ENCODE data around the gene TNFRSF4. TPM values are rescaled to one million over a fixed set of nuclear protein-coding genes. Genes with fewer than 3 reads are reported as not detected.

The TNFRSF4 gene
- total and polyA plus RNA-seq, 2 donors (not counting 1 experiment from before 2014, with no cell fraction given), result 0.63 to 1.8 TPM

GRCh38 chr1:1223891-1224290, 9.9 kb upstream of the TNFRSF4 start:
- Histone ChIP-seq H3K4me3 (ENCODE audit: control extremely low read depth in 1 of 5, extremely low read depth in 1 of 5, insufficient read depth in 1 of 5, low read depth in 2 of 5, low read length in 4 of 5) (no peak overlapping the region), H3K36me3 (replicated peaks in 1 of 2; ENCODE audit: control extremely low read depth in 1 of 2, control insufficient read depth in 1 of 2, extremely low read depth in 1 of 2, insufficient read depth in 2 of 2, low read length in 1 of 2) (peaks cover 0 to 80% of the 10 kb centered on the region in 2 experiments), H4K20me1 (ENCODE audit: control insufficient read depth, insufficient read depth, low read length, poor library complexity, severe bottlenecking) (peaks cover 93% of the 10 kb centered on the region), H3K4me2 (replicated peaks; ENCODE audit: low read depth, low read length, poor library complexity, severe bottlenecking) (no peak overlapping the region), H3K79me2 (ENCODE audit: control insufficient read depth, insufficient read depth, low read length) (peaks cover 55% of the 10 kb centered on the region), H3K9ac (ENCODE audit: low read length) (no peak overlapping the region), H3K9me3 (ENCODE audit: control extremely low read depth in 1 of 3, control insufficient read depth in 2 of 3, insufficient read depth in 1 of 3, low read length in 2 of 3) (no peaks in the 10 kb centered on the region), H3K27ac (ENCODE audit: low read length in 2 of 2) (no peak overlapping the region), H3K27me3 (replicated peaks in 1 of 4; ENCODE audit: control extremely low read depth in 1 of 4, control insufficient read depth in 3 of 4, insufficient read depth in 4 of 4, low read length in 3 of 4) (no peaks in the 10 kb centered on the region), H2AFZ (ENCODE audit: insufficient read depth, low read depth, low read length, poor library complexity, severe bottlenecking) (no peak overlapping the region), H3K4me1 (ENCODE audit: control insufficient read depth in 2 of 2, insufficient read depth in 2 of 2, low read length in 2 of 2) (no peaks in the 10 kb centered on the region)
- intact Hi-C loops (cut with micrococcal nuclease), result no loop called here
- Mint-ChIP-seq H3K27ac (no peak overlapping the region), H3K4me1 (peaks cover 6% of the 10 kb centered on the region), H3K27me3 (no peaks in the 10 kb centered on the region), H3K9me3 (ENCODE audit: insufficient read depth) (no peaks in the 10 kb centered on the region), H3K4me3 (no peak overlapping the region)
- POLR2A ChIA-PET, result no interaction called here
- DNase-seq, result no peak
- no peak for ATAC-seq (ENCODE audit: low read depth)
- TF ChIP-seq EZH2 (IDR thresholded peaks at IDR 0.05; ENCODE audit: borderline replicate concordance, insufficient read depth, low read depth, low read length, poor library complexity, severe bottlenecking), result no peak
- no peak for TF ChIP-seq CTCF (IDR thresholded peaks at IDR 0.05)
- CTCF ChIA-PET, result no interaction called here
- 96% methylated on average over 20 of the region's 21 CpGs for whole genome bisulfite sequencing (ENCODE audit: insufficient coverage)

GRCh38 chr1:1223321-1223720, 9.4 kb upstream of the TNFRSF4 start:
- ATAC-seq (ENCODE audit: low read depth), result no peak
- H3K4me1 Mint-ChIP-seq, result peaks cover 3% of the 10 kb centered on the region
- WGBS (ENCODE audit: insufficient coverage), result 99% methylated on average over 12 of the region's 15 CpGs
- H3K9me3 Mint-ChIP-seq (ENCODE audit: insufficient read depth), result no peaks in the 10 kb centered on the region
- H3K79me2 ChIP-seq (ENCODE audit: control insufficient read depth, insufficient read depth, low read length), result peaks cover 49% of the 10 kb centered on the region
- peaks cover 0 to 79% of the 10 kb centered on the region in 2 experiments for H3K36me3 ChIP-seq (replicated peaks in 1 of 2; ENCODE audit: control extremely low read depth in 1 of 2, control insufficient read depth in 1 of 2, extremely low read depth in 1 of 2, insufficient read depth in 2 of 2, low read length in 1 of 2)
- H3K27ac Mint-ChIP-seq, result no peak overlapping the region
- no peak overlapping the region for H3K9ac ChIP-seq (ENCODE audit: low read length)
- no peak overlapping the region for H3K27ac ChIP-seq (ENCODE audit: low read length in 2 of 2)
- intact Hi-C loops (cut with micrococcal nuclease), result no loop called here
- no peaks in the 10 kb centered on the region for H3K27me3 ChIP-seq (replicated peaks in 1 of 4; ENCODE audit: control extremely low read depth in 1 of 4, control insufficient read depth in 3 of 4, insufficient read depth in 4 of 4, low read length in 3 of 4)
- TF ChIP-seq EZH2 (IDR thresholded peaks at IDR 0.05; ENCODE audit: borderline replicate concordance, insufficient read depth, low read depth, low read length, poor library complexity, severe bottlenecking), result no peak
- no peak for TF ChIP-seq CTCF (IDR thresholded peaks at IDR 0.05)
- no peaks in the 10 kb centered on the region for H3K4me1 ChIP-seq (ENCODE audit: control insufficient read depth in 2 of 2, insufficient read depth in 2 of 2, low read length in 2 of 2)
- CTCF ChIA-PET, result no interaction called here
- no peak overlapping the region for H2AFZ ChIP-seq (ENCODE audit: insufficient read depth, low read depth, low read length, poor library complexity, severe bottlenecking)
- H4K20me1 ChIP-seq (ENCODE audit: control insufficient read depth, insufficient read depth, low read length, poor library complexity, severe bottlenecking), result peaks cover 93% of the 10 kb centered on the region
- H3K4me3 Mint-ChIP-seq, result no peak overlapping the region
- no peak for DNase-seq
- no peaks in the 10 kb centered on the region for H3K9me3 ChIP-seq (ENCODE audit: control extremely low read depth in 1 of 3, control insufficient read depth in 2 of 3, insufficient read depth in 1 of 3, low read length in 2 of 3)
- H3K27me3 Mint-ChIP-seq, result no peaks in the 10 kb centered on the region
- POLR2A ChIA-PET, result no interaction called here
- H3K4me2 ChIP-seq (replicated peaks; ENCODE audit: low read depth, low read length, poor library complexity, severe bottlenecking), result no peak overlapping the region
- no peak overlapping the region for H3K4me3 ChIP-seq (ENCODE audit: control extremely low read depth in 1 of 5, extremely low read depth in 1 of 5, insufficient read depth in 1 of 5, low read depth in 2 of 5, low read length in 4 of 5)
